ENCODE results near the gene C9orf85. TPM values are rescaled to one million over a fixed set of nuclear protein-coding genes. Genes with fewer than 3 reads are reported as not detected.

Gene C9orf85
- total RNA-seq, 1 donor from 2014 or later: 11.3 TPM

DNA sequence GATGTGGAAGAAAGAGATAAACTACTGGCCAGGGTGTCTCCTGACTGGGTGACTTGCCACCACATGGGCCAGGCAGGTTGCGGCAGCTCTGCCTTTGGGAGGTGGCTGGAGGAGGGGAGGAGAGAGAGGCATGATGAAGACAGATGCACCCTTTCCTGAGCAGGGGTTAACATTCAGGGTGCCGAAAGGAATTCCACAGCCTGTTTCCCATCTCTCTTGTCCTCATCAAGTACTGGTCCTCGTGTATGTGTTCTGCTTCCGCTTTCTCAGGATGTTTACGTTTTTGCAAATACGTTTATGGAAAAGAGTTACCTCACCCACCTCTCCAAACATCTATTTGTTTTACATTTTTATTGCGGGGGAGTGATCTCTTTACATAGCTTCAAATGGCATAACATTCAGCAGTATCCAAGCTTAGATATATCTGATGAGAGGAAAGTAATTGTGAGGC is 73.4 kb downstream of the C9orf85 start:
- H3K27me3 ChIP-seq (ENCODE audit: control insufficient read depth, insufficient read depth, low read length): no peaks in the 10 kb centered on the region
- H3K36me3 ChIP-seq (ENCODE audit: control insufficient read depth, insufficient read depth, low read length): no peaks in the 10 kb centered on the region
- FAIRE-seq: no peak
- no peak for DNase-seq (ENCODE audit: low read depth)
- TF ChIP-seq CTCF (IDR thresholded peaks at IDR 0.05; ENCODE audit: insufficient read depth, low read length, severe bottlenecking): no peak
- H3K4me3 ChIP-seq (ENCODE audit: low read depth, low read length): no peak overlapping the region

GRCh38 chr9:71985297-71985911 is 74.0 kb downstream of the C9orf85 start:
- Histone ChIP-seq H3K4me3 (ENCODE audit: low read depth, low read length) (no peak overlapping the region), H3K36me3 (ENCODE audit: control insufficient read depth, insufficient read depth, low read length) (no peaks in the 10 kb centered on the region), H3K27me3 (ENCODE audit: control insufficient read depth, insufficient read depth, low read length) (no peaks in the 10 kb centered on the region)
- TF ChIP-seq CTCF (IDR thresholded peaks at IDR 0.05; ENCODE audit: insufficient read depth, low read length, severe bottlenecking): peak; percentile 15
- DNase-seq (ENCODE audit: low read depth) (no peak), FAIRE-seq (no peak)

GRCh38 chr9:71986900-71987299 is 75.5 kb downstream of the C9orf85 start:
- DNase-seq (ENCODE audit: low read depth) (no peak), FAIRE-seq (no peak)
- Histone ChIP-seq H3K27me3 (ENCODE audit: control insufficient read depth, insufficient read depth, low read length) (no peaks in the 10 kb centered on the region), H3K36me3 (ENCODE audit: control insufficient read depth, insufficient read depth, low read length) (no peaks in the 10 kb centered on the region), H3K4me3 (ENCODE audit: low read depth, low read length) (no peak overlapping the region)
- no peak for TF ChIP-seq CTCF (IDR thresholded peaks at IDR 0.05; ENCODE audit: insufficient read depth, low read length, severe bottlenecking)

- peak; percentile 50 for FAIRE-seq
- DNase-seq (ENCODE audit: low read depth): no peak
- H3K4me3 ChIP-seq (ENCODE audit: low read depth, low read length): no peak overlapping the region
- H3K36me3 ChIP-seq (ENCODE audit: control insufficient read depth, insufficient read depth, low read length): no peaks in the 10 kb centered on the region
- no peaks in the 10 kb centered on the region for H3K27me3 ChIP-seq (ENCODE audit: control insufficient read depth, insufficient read depth, low read length)
- TF ChIP-seq CTCF (IDR thresholded peaks at IDR 0.05; ENCODE audit: insufficient read depth, low read length, severe bottlenecking): no peak
These were observed 76.3 kb downstream of the C9orf85 start for GRCh38 chr9:71987471-71988371.

- FAIRE-seq: peak; percentile 70
- TF ChIP-seq CTCF (IDR thresholded peaks at IDR 0.05; ENCODE audit: insufficient read depth, low read length, severe bottlenecking): no peak
- Histone ChIP-seq H3K36me3 (ENCODE audit: control insufficient read depth, insufficient read depth, low read length) (no peaks in the 10 kb centered on the region), H3K4me3 (ENCODE audit: low read depth, low read length) (no peak overlapping the region), H3K27me3 (ENCODE audit: control insufficient read depth, insufficient read depth, low read length) (no peaks in the 10 kb centered on the region)
- DNase-seq (ENCODE audit: low read depth): peak; percentile 6
These were observed 79.0 kb downstream of the C9orf85 start for GRCh38 chr9:71990466-71990865.
